HL-60 (cell line): ENCODE results near the gene PDE4A.
A peak's percentile ranks its signal among the peaks of the same experiment; 100 is the strongest.
"Not testable (repeated sequence)": the region's sequence is repeated elsewhere in the genome, so short reads cannot be mapped to it uniquely, and the experiment has no call there.

Experiments used
- DNase-seq, 2 experiments: peaks; one replicate each; pipeline ENCODE4 v3.0.0-alpha.2; 2010 to 2020; ENCODE audit warnings: low read depth in 1 of 2, low spot score in 1 of 2
- H3K27ac ChIP-seq: fragments of 250-450 bp; sonication (Bioruptor Pico); replicated peaks from 2 replicates; pipeline ENCODE4 v1.5.1; 2020; ENCODE audit warnings: mild to moderate bottlenecking, moderate library complexity
- H3K27me3 ChIP-seq: fragments of 250-450 bp; sonication (Bioruptor Pico); 2 replicates; pipeline ENCODE4 v1.5.1; 2021; ENCODE audit warnings: mild to moderate bottlenecking, moderate library complexity; ENCODE audit not compliant: insufficient read depth, poor library complexity, severe bottlenecking
- H3K4me3 ChIP-seq: replicated peaks from 2 replicates; pipeline ENCODE4 v1.5.1; 2011; ENCODE audit warnings: mild to moderate bottlenecking, control low read depth, low read length; ENCODE audit not compliant: insufficient read depth
- GABPA ChIP-seq: IDR thresholded peaks from 2 replicates; pipeline ENCODE4 v1.6.1; 2012; ENCODE audit warnings: low read depth
- POLR2AphosphoS5 ChIP-seq: IDR thresholded peaks from 2 replicates; pipeline ENCODE4 v1.6.1; 2012; ENCODE audit warnings: low read depth
- SPI1 ChIP-seq: IDR thresholded peaks from 2 replicates; pipeline ENCODE4 v1.6.1; 2012; ENCODE audit warnings: low read depth, mild to moderate bottlenecking, borderline replicate concordance
- long read RNA-seq: library from polyadenylated mRNA; unstranded; transcript quantifications from one replicate; pipeline ENCODE4 v2.0.0, GENCODE V29; 2020
- TF ChIP-seq, protein P1 (sequence below): IDR thresholded peaks from one replicate; pipeline ENCODE4 v1.5.1; 2011; ENCODE audit warnings: low read length, control low read depth, inconsistent platforms; ENCODE audit not compliant: insufficient read depth
- TF ChIP-seq, protein P2 (sequence below): IDR thresholded peaks from 2 replicates; pipeline ENCODE4 v1.6.1; 2012; ENCODE audit warnings: low read depth; ENCODE audit not compliant: insufficient replicate concordance

Gene PDE4A
- long read RNA-seq, full-length matches to known transcripts, result 1 of 6 reads
- long read RNA-seq, partial matches to known transcripts, result 3 of 6 reads
- long read RNA-seq, other reads (novel, unspliced or antisense), result 2 of 6 reads

DNA sequence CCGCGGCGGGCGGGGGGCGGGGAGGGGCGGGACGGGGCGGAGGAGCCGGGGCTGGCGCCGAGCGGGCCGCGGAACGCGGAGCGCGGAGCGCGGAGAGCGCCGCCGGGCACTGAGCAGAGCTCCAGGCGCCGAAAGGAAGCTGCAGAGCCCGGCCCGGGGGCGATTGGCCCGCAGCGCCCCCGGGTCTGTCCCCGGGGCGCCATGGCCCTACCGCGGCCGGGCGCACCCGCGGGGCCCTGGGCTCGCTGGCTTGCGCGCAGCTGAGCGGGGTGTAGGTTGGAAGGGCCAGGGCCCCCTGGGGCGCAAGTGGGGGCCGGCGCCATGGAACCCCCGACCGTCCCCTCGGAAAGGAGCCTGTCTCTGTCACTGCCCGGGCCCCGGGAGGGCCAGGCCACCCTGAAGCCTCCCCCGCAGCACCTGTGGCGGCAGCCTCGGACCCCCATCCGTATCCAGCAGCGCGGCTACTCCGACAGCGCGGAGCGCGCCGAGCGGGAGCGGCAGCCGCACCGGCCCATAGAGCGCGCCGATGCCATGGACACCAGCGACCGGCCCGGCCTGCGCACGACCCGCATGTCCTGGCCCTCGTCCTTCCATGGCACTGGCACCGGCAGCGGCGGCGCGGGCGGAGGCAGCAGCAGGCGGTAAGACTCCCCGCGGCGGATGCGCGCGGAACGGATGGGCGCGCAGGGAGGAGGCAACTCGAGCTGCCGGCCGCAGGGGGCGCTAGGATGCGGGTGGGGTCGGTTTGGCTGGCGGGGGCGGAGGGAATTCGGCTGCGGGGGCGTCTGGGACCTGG is at the start of gene PDE4A:
Gene PDE4A, plus strand, starts transcription at position 95 of the 796 bp plus-strand sequence. Its CDS starts 227 bp downstream, at position 322.
- H3K27ac ChIP-seq, result no peak within 1 kb of the TSS
- no peak for TF ChIP-seq POLR2AphosphoS5
- TF ChIP-seq, protein P1, sequence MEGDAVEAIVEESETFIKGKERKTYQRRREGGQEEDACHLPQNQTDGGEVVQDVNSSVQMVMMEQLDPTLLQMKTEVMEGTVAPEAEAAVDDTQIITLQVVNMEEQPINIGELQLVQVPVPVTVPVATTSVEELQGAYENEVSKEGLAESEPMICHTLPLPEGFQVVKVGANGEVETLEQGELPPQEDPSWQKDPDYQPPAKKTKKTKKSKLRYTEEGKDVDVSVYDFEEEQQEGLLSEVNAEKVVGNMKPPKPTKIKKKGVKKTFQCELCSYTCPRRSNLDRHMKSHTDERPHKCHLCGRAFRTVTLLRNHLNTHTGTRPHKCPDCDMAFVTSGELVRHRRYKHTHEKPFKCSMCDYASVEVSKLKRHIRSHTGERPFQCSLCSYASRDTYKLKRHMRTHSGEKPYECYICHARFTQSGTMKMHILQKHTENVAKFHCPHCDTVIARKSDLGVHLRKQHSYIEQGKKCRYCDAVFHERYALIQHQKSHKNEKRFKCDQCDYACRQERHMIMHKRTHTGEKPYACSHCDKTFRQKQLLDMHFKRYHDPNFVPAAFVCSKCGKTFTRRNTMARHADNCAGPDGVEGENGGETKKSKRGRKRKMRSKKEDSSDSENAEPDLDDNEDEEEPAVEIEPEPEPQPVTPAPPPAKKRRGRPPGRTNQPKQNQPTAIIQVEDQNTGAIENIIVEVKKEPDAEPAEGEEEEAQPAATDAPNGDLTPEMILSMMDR, result peak; percentile 27
- H3K4me3 ChIP-seq, result peak within 1 kb of the TSS; percentile 26
- DNase-seq, result no peak
- H3K27me3 ChIP-seq, result peaks cover 52% of the 10 kb centered on the region

DNA sequence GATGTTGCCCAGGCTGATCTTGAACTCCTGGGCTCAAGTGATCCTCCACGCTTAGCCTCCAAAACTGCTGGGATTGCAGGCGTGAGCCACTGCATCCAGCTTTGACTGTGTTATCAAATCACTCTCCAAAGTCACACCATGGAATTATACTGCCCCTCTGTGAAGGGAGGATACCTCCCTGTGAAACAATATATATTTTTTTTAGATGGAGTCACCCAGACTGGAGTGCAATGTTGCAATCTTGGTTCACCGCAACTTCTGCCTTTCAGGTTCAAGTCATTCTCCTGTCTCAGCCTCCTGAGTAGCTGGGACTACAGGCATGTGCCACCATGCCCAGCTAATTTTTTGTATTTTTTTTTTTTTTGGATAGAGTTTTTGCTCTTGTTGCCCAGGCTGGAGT is 47.6 kb upstream of the PDE4A start:
- H3K27ac ChIP-seq, result peak overlapping the region; percentile 46
- no peak overlapping the region for H3K4me3 ChIP-seq
- TF ChIP-seq, protein P2, sequence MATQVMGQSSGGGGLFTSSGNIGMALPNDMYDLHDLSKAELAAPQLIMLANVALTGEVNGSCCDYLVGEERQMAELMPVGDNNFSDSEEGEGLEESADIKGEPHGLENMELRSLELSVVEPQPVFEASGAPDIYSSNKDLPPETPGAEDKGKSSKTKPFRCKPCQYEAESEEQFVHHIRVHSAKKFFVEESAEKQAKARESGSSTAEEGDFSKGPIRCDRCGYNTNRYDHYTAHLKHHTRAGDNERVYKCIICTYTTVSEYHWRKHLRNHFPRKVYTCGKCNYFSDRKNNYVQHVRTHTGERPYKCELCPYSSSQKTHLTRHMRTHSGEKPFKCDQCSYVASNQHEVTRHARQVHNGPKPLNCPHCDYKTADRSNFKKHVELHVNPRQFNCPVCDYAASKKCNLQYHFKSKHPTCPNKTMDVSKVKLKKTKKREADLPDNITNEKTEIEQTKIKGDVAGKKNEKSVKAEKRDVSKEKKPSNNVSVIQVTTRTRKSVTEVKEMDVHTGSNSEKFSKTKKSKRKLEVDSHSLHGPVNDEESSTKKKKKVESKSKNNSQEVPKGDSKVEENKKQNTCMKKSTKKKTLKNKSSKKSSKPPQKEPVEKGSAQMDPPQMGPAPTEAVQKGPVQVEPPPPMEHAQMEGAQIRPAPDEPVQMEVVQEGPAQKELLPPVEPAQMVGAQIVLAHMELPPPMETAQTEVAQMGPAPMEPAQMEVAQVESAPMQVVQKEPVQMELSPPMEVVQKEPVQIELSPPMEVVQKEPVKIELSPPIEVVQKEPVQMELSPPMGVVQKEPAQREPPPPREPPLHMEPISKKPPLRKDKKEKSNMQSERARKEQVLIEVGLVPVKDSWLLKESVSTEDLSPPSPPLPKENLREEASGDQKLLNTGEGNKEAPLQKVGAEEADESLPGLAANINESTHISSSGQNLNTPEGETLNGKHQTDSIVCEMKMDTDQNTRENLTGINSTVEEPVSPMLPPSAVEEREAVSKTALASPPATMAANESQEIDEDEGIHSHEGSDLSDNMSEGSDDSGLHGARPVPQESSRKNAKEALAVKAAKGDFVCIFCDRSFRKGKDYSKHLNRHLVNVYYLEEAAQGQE, result no peak
- TF ChIP-seq POLR2AphosphoS5, result no peak
- TF ChIP-seq, protein P1, result no peak
- TF ChIP-seq GABPA, result no peak
- no peak; the same call in 1 of the 2 replicates for TF ChIP-seq SPI1
- DNase-seq, result peak; percentile 86 to 97
- no peaks in the 10 kb centered on the region for H3K27me3 ChIP-seq

DNA sequence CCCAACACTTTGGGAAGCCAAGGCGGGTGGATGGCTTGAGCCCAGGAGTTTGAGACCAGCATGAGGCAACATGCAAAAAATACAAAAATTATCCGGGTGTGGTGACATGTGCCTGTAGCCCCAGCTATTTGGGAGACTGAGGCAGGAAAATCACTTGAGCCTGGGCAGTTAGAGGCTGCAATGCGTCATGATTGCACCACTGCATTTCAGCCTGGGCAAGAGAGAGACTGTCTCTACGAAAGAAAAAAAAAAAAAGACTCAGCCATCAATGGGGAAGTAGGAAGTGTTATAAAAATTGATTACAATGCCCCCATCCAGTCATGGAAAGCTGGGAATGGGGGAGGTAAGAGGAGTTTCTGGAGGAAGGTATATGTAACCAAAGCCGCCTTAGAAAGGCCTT is 45.4 kb upstream of the PDE4A start:
- H3K4me3 ChIP-seq, result no peak overlapping the region
- no peak overlapping the region for H3K27ac ChIP-seq
- no peaks in the 10 kb centered on the region for H3K27me3 ChIP-seq
- TF ChIP-seq, protein P1, result no peak
- TF ChIP-seq, protein P2, result no peak
- TF ChIP-seq POLR2AphosphoS5, result no peak
- no peak for TF ChIP-seq GABPA
- no peak for TF ChIP-seq SPI1
- peak in 1 of 2 experiments; percentile 23 for DNase-seq

DNA sequence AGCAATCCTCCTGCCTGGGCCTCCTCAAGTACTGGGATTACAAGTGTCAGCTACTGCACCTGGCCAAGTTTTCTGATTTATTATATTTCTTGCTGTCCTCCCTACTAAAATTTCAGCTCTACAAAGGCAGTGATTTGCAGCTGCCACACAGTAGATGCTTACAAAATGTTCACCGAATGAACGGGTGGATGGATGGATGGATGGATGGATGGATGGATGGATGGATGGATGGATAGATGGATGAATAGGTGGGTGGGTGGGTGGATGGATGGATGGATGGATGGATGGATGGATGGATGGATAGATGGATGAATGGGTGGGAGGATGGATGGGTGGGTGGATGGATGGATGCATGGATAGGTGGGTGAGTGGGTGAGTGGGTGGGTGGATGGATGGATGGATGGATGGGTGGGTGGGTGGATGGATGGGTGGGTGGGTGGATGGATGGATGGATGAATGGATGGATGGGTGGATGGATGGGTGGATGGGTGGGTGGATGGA is 43.1 kb upstream of the PDE4A start:
- not testable (repeated sequence) for DNase-seq, H3K27me3 ChIP-seq, H3K27ac ChIP-seq, H3K4me3 ChIP-seq
